WTC11 (cell line): ENCODE data around the gene SLCO4C1. TPM values are rescaled to one million over a fixed set of nuclear protein-coding genes. Genes with fewer than 3 reads are reported as not detected.
A peak's percentile ranks its signal among the peaks of the same experiment; 100 is the strongest.

Source experiments
- ATAC-seq: fragments of 200-7000 bp; cut with Tn5 transposase; 2 replicates; pipeline ENCODE4 v1.10.0; 2021; ENCODE audit warnings: mild to moderate bottlenecking, moderate library complexity
- CTCF ChIA-PET: fragments of 300-600 bp; sonication (Branson Sonifier 250); formaldehyde crosslinking; loops from one replicate; lab custom pipeline; 2021; ENCODE audit warnings: antibody characterized with exemption; lab: Charles Lee
- POLR2A ChIA-PET: fragments of 350-600 bp; sonication (Branson Sonifier 250); formaldehyde crosslinking; loops from one replicate; lab custom pipeline; 2021; ENCODE audit warnings: antibody characterized with exemption; lab: Charles Lee
- DNase-seq: peaks from one replicate; pipeline ENCODE4 v3.0.0; 2021; ENCODE audit warnings: low spot score
- H3K27ac Mint-ChIP-seq: 2 replicates; pipeline ENCODE4 v1.8.0; 2021; ENCODE audit warnings: mixed read lengths
- H3K27me3 Mint-ChIP-seq: 2 replicates; pipeline ENCODE4 v1.8.0; 2021; ENCODE audit warnings: low read depth, mild to moderate bottlenecking, moderate library complexity, mixed read lengths
- H3K36me3 Mint-ChIP-seq: 2 replicates; pipeline ENCODE4 v1.8.0; 2021; ENCODE audit warnings: mixed read lengths
- H3K4me1 Mint-ChIP-seq: 2 replicates; pipeline ENCODE4 v1.8.0; 2022; ENCODE audit warnings: mixed read lengths
- H3K4me3 Mint-ChIP-seq: 2 replicates; pipeline ENCODE4 v1.8.0; 2021; ENCODE audit warnings: mild to moderate bottlenecking, moderate library complexity, mixed read lengths
- H3K9me3 Mint-ChIP-seq: 2 replicates; pipeline ENCODE4 v1.8.0; 2021; ENCODE audit warnings: mixed read lengths
- CDX4 ChIP-seq: fragments of 250-450 bp; sonication (Bioruptor Pico); IDR thresholded peaks from 2 replicates; pipeline ENCODE4 v1.9.0; 2021; ENCODE audit warnings: moderate library complexity, mild to moderate bottlenecking, inconsistent platforms, borderline replicate concordance
- CREB1 ChIP-seq: sonication (generic); formaldehyde crosslinking; IDR thresholded peaks from 2 replicates; pipeline ENCODE4 v1.8.0; 2023; ENCODE audit warnings: mild to moderate bottlenecking, missing genetic modification reagents
- CREM ChIP-seq: sonication (generic); formaldehyde crosslinking; IDR thresholded peaks from 2 replicates; pipeline ENCODE4 v1.8.1; 2022; ENCODE audit warnings: mild to moderate bottlenecking, missing genetic modification reagents, moderate library complexity
- FOXJ3 ChIP-seq: sonication (generic); formaldehyde crosslinking; IDR thresholded peaks from 2 replicates; pipeline ENCODE4 v1.9.0; 2021; ENCODE audit warnings: missing genetic modification reagents, mild to moderate bottlenecking, borderline replicate concordance
- GABPB1 ChIP-seq: sonication (generic); formaldehyde crosslinking; IDR thresholded peaks from 2 replicates; pipeline ENCODE4 v1.8.1; 2023; ENCODE audit warnings: mild to moderate bottlenecking, missing genetic modification reagents
- HMGA2 ChIP-seq: fragments of 250-450 bp; sonication (Bioruptor Pico); IDR thresholded peaks from 2 replicates; pipeline ENCODE4 v1.4.0; 2021; ENCODE audit warnings: mild to moderate bottlenecking, moderate library complexity
- TEAD4 ChIP-seq: sonication (generic); formaldehyde crosslinking; IDR thresholded peaks from 2 replicates; pipeline ENCODE4 v1.8.0; 2022; ENCODE audit warnings: mild to moderate bottlenecking, missing genetic modification reagents
- USF2 ChIP-seq: sonication (generic); formaldehyde crosslinking; IDR thresholded peaks from 2 replicates; pipeline ENCODE4 v1.8.1; 2023; ENCODE audit warnings: mild to moderate bottlenecking, missing genetic modification reagents, moderate library complexity
- ZNF232 ChIP-seq: sonication (generic); formaldehyde crosslinking; IDR thresholded peaks from 2 replicates; pipeline ENCODE4 v1.8.0; 2022; ENCODE audit warnings: mild to moderate bottlenecking, missing genetic modification reagents
- ZNF671 ChIP-seq: fragments of 250-450 bp; sonication (Bioruptor Pico); IDR thresholded peaks from 2 replicates; pipeline ENCODE4 v1.8.0; 2021; ENCODE audit warnings: mild to moderate bottlenecking
- total RNA-seq: library from RNA; stranded (reverse); gene quantifications from 3 replicates; pipeline ENCODE4 v1.2.3, GENCODE V29; 2021
- TF ChIP-seq, protein P1 (sequence below): fragments of 250-450 bp; sonication (Bioruptor Pico); conservative IDR thresholded peaks from 2 replicates; pipeline ENCODE4 v1.9.0; 2021; ENCODE audit warnings: mild to moderate bottlenecking
- TF ChIP-seq, protein P2 (sequence below): fragments of 250-450 bp; sonication (Bioruptor Pico); IDR thresholded peaks from 2 replicates; pipeline ENCODE4 v1.8.0; 2021; ENCODE audit warnings: mild to moderate bottlenecking
- TF ChIP-seq, protein P3 (sequence below): sonication (generic); formaldehyde crosslinking; IDR thresholded peaks from 2 replicates; pipeline ENCODE4 v1.8.0; 2022; ENCODE audit warnings: mild to moderate bottlenecking, missing genetic modification reagents
- TF ChIP-seq, protein P4 (sequence below): sonication (generic); formaldehyde crosslinking; IDR thresholded peaks from 2 replicates; pipeline ENCODE4 v1.8.1; 2023; ENCODE audit warnings: mild to moderate bottlenecking, missing genetic modification reagents
- TF ChIP-seq, protein P5 (sequence below): sonication (generic); formaldehyde crosslinking; IDR thresholded peaks from 2 replicates; pipeline ENCODE4 v1.8.1; 2022; ENCODE audit warnings: missing genetic modification reagents, borderline replicate concordance
- TF ChIP-seq, protein P6 (sequence below): sonication (generic); formaldehyde crosslinking; IDR thresholded peaks from 2 replicates; pipeline ENCODE4 v1.8.0; 2022; ENCODE audit warnings: missing genetic modification reagents
- TF ChIP-seq, protein P7 (sequence below): sonication (generic); formaldehyde crosslinking; IDR thresholded peaks from 2 replicates; pipeline ENCODE4 v1.8.1; 2022; ENCODE audit warnings: mild to moderate bottlenecking, missing genetic modification reagents, moderate library complexity, borderline replicate concordance
- TF ChIP-seq, protein P8 (sequence below): sonication (generic); formaldehyde crosslinking; IDR thresholded peaks from 2 replicates; pipeline ENCODE4 v1.8.1; 2022; ENCODE audit warnings: low read depth, missing genetic modification reagents, borderline replicate concordance
- TF ChIP-seq, protein P9 (sequence below): sonication (generic); formaldehyde crosslinking; conservative IDR thresholded peaks from 2 replicates; pipeline ENCODE4 v1.8.1; 2022; ENCODE audit warnings: mild to moderate bottlenecking, missing genetic modification reagents

SLCO4C1 gene
- total RNA-seq, 1 experiment from 2014 or later, result 5.4 TPM

DNA sequence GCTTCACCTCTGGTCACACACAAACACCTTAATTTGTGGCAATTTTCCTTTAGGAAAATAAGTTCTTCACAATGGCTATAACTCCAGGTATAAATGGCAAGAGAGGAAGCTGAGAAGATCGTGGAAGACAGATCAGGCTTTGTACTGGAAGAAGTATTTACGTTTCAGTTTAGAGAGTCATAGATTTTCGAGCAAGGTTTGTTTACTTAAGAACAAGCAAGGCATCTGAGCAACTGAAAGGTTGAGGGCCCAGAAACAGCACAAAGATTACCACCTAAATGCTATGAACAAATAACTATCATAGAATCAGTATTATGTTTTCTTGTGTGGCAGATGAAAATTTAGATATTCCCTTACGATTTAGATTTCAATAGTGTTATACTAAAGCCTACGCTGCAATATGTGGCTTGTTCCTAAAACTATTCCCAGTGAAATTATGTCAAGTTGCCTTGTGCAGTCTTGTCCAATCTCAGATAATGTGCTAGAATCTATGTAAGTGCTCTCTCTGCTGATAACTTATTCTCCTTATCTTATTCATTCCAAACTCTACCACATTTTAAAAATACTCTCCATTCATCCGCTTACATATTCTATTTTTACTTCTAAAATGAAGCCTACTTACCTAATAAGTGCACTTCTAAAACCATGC is 6.7 kb downstream of the SLCO4C1 start (continued):
- TF ChIP-seq, protein P1, sequence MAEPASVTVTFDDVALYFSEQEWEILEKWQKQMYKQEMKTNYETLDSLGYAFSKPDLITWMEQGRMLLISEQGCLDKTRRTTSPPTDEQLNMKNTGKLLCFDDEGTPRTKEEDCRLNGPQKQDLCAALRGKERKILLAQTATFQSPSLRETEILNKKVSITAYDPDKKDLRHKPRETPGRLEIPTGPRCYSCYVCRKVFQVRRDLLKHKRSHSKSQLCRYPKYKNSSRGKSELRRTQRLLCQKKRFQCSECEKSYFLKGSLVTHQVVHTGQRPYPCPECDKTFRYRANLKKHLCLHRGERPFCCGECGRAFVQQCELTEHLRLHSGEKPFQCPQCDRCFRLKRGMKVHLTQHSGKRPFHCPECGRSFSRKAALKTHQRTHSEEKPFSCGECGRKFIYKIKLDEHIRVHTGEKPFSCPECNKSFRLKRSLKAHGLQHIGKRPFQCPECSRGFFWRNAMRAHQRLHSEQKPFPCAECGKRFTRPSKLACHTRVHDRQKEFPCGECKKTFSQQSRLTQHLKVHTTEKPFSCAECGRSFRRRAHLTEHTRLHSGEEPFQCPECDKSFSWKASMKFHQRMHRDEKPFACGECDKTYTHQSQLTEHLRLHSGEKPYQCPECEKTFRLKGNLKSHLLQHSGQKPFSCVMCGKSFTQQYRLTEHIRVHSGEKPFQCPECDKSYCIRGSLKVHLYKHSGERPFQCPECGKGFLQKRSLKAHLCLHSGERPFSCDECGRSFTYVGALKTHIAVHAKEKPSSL (CRISPR knock-in tag), result no peak
- TF ChIP-seq, protein P2, sequence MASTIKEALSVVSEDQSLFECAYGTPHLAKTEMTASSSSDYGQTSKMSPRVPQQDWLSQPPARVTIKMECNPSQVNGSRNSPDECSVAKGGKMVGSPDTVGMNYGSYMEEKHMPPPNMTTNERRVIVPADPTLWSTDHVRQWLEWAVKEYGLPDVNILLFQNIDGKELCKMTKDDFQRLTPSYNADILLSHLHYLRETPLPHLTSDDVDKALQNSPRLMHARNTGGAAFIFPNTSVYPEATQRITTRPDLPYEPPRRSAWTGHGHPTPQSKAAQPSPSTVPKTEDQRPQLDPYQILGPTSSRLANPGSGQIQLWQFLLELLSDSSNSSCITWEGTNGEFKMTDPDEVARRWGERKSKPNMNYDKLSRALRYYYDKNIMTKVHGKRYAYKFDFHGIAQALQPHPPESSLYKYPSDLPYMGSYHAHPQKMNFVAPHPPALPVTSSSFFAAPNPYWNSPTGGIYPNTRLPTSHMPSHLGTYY, result no peak
- TF ChIP-seq CDX4 (CRISPR knock-in tag) (no peak), CREM (CRISPR knock-in tag) (no peak), USF2 (CRISPR knock-in tag) (no peak), FOXJ3 (CRISPR knock-in tag) (no peak), CREB1 (CRISPR knock-in tag) (no peak)
- TF ChIP-seq, protein P3, sequence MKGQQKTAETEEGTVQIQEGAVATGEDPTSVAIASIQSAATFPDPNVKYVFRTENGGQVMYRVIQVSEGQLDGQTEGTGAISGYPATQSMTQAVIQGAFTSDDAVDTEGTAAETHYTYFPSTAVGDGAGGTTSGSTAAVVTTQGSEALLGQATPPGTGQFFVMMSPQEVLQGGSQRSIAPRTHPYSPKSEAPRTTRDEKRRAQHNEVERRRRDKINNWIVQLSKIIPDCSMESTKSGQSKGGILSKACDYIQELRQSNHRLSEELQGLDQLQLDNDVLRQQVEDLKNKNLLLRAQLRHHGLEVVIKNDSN, result no peak
- TF ChIP-seq, protein P4, sequence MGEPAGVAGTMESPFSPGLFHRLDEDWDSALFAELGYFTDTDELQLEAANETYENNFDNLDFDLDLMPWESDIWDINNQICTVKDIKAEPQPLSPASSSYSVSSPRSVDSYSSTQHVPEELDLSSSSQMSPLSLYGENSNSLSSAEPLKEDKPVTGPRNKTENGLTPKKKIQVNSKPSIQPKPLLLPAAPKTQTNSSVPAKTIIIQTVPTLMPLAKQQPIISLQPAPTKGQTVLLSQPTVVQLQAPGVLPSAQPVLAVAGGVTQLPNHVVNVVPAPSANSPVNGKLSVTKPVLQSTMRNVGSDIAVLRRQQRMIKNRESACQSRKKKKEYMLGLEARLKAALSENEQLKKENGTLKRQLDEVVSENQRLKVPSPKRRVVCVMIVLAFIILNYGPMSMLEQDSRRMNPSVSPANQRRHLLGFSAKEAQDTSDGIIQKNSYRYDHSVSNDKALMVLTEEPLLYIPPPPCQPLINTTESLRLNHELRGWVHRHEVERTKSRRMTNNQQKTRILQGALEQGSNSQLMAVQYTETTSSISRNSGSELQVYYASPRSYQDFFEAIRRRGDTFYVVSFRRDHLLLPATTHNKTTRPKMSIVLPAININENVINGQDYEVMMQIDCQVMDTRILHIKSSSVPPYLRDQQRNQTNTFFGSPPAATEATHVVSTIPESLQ (CRISPR knock-in tag), result no peak
- TF ChIP-seq, protein P5, sequence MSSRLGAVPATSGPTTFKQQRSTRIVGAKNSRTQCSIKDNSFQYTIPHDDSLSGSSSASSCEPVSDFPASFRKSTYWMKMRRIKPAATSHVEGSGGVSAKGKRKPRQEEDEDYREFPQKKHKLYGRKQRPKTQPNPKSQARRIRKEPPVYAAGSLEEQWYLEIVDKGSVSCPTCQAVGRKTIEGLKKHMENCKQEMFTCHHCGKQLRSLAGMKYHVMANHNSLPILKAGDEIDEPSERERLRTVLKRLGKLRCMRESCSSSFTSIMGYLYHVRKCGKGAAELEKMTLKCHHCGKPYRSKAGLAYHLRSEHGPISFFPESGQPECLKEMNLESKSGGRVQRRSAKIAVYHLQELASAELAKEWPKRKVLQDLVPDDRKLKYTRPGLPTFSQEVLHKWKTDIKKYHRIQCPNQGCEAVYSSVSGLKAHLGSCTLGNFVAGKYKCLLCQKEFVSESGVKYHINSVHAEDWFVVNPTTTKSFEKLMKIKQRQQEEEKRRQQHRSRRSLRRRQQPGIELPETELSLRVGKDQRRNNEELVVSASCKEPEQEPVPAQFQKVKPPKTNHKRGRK, result no peak
- TF ChIP-seq, protein P6, sequence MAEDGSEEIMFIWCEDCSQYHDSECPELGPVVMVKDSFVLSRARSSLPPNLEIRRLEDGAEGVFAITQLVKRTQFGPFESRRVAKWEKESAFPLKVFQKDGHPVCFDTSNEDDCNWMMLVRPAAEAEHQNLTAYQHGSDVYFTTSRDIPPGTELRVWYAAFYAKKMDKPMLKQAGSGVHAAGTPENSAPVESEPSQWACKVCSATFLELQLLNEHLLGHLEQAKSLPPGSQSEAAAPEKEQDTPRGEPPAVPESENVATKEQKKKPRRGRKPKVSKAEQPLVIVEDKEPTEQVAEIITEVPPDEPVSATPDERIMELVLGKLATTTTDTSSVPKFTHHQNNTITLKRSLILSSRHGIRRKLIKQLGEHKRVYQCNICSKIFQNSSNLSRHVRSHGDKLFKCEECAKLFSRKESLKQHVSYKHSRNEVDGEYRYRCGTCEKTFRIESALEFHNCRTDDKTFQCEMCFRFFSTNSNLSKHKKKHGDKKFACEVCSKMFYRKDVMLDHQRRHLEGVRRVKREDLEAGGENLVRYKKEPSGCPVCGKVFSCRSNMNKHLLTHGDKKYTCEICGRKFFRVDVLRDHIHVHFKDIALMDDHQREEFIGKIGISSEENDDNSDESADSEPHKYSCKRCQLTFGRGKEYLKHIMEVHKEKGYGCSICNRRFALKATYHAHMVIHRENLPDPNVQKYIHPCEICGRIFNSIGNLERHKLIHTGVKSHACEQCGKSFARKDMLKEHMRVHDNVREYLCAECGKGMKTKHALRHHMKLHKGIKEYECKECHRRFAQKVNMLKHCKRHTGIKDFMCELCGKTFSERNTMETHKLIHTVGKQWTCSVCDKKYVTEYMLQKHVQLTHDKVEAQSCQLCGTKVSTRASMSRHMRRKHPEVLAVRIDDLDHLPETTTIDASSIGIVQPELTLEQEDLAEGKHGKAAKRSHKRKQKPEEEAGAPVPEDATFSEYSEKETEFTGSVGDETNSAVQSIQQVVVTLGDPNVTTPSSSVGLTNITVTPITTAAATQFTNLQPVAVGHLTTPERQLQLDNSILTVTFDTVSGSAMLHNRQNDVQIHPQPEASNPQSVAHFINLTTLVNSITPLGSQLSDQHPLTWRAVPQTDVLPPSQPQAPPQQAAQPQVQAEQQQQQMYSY (CRISPR knock-in tag), result no peak

GRCh38 chr5:102288630-102289029 is 7.5 kb downstream of the SLCO4C1 start:
- H3K4me3 Mint-ChIP-seq, result no peak overlapping the region
- H3K36me3 Mint-ChIP-seq, result peaks cover 3% of the 10 kb centered on the region; the same call in 1 of the 2 replicates
- DNase-seq (no peak), ATAC-seq (no peak)
- ChIA-PET CTCF (no interaction called here), POLR2A (no interaction called here)
- H3K27me3 Mint-ChIP-seq, result no peaks in the 10 kb centered on the region
- H3K9me3 Mint-ChIP-seq, result no peaks in the 10 kb centered on the region
- peak overlapping the region; percentile 2; the same call in 1 of the 2 replicates for H3K27ac Mint-ChIP-seq
- peaks cover 22% of the 10 kb centered on the region for H3K4me1 Mint-ChIP-seq
- TF ChIP-seq HMGA2 (CRISPR knock-in tag), result no peak
- no peak for TF ChIP-seq TEAD4 (CRISPR knock-in tag)
- TF ChIP-seq CREM (CRISPR knock-in tag), result no peak
- TF ChIP-seq, protein P7, sequence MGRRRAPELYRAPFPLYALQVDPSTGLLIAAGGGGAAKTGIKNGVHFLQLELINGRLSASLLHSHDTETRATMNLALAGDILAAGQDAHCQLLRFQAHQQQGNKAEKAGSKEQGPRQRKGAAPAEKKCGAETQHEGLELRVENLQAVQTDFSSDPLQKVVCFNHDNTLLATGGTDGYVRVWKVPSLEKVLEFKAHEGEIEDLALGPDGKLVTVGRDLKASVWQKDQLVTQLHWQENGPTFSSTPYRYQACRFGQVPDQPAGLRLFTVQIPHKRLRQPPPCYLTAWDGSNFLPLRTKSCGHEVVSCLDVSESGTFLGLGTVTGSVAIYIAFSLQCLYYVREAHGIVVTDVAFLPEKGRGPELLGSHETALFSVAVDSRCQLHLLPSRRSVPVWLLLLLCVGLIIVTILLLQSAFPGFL (CRISPR knock-in tag), result no peak
- TF ChIP-seq, protein P8, sequence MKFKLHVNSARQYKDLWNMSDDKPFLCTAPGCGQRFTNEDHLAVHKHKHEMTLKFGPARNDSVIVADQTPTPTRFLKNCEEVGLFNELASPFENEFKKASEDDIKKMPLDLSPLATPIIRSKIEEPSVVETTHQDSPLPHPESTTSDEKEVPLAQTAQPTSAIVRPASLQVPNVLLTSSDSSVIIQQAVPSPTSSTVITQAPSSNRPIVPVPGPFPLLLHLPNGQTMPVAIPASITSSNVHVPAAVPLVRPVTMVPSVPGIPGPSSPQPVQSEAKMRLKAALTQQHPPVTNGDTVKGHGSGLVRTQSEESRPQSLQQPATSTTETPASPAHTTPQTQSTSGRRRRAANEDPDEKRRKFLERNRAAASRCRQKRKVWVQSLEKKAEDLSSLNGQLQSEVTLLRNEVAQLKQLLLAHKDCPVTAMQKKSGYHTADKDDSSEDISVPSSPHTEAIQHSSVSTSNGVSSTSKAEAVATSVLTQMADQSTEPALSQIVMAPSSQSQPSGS (CRISPR knock-in tag), result no peak
- TF ChIP-seq, protein P9, sequence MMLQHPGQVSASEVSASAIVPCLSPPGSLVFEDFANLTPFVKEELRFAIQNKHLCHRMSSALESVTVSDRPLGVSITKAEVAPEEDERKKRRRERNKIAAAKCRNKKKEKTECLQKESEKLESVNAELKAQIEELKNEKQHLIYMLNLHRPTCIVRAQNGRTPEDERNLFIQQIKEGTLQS, result no peak
- no peak for TF ChIP-seq ZNF671 (CRISPR knock-in tag)
- TF ChIP-seq ZNF232, result no peak
- TF ChIP-seq GABPB1 (CRISPR knock-in tag), result no peak
